Hepatocyte (in vitro differentiated cells): ENCODE measurements around the gene CCDC90B. TPM values are rescaled to one million over a fixed set of nuclear protein-coding genes. Genes with fewer than 3 reads are reported as not detected.

Source experiments
- DNase-seq: peaks from one replicate; pipeline ENCODE4 v3.0.0-alpha.2; 2016; ENCODE audit warnings: low spot score
- H2AFZ ChIP-seq: fragments of 200-600 bp; sonication (generic); 2 replicates; pipeline ENCODE4 v1.6.0; 2016; ENCODE audit warnings: antibody characterized with exemption, mild to moderate bottlenecking
- H3K27ac ChIP-seq: fragments of 200-600 bp; sonication (generic); 2 replicates; pipeline ENCODE4 v1.5.1; 2016; ENCODE audit warnings: mild to moderate bottlenecking
- H3K27me3 ChIP-seq: fragments of 200-600 bp; sonication (generic); 2 replicates; pipeline ENCODE4 v1.6.1; 2016
- H3K36me3 ChIP-seq: fragments of 200-600 bp; sonication (generic); replicated peaks from 2 replicates; pipeline ENCODE4 v1.5.1; 2016; ENCODE audit warnings: low read depth; ENCODE audit not compliant: insufficient read depth
- H3K4me1 ChIP-seq: fragments of 200-600 bp; sonication (generic); 2 replicates; pipeline ENCODE4 v1.5.1; 2016; ENCODE audit warnings: mild to moderate bottlenecking, moderate library complexity; ENCODE audit not compliant: insufficient read depth
- H3K4me2 ChIP-seq: fragments of 200-600 bp; sonication (generic); 2 replicates; pipeline ENCODE4 v1.6.0; 2016
- H3K4me3 ChIP-seq: fragments of 200-600 bp; sonication (generic); 2 replicates; pipeline ENCODE4 v1.5.1; 2016; ENCODE audit warnings: mild to moderate bottlenecking
- H3K79me2 ChIP-seq: fragments of 200-600 bp; sonication (generic); 2 replicates; pipeline ENCODE4 v1.6.0; 2017; ENCODE audit warnings: mild to moderate bottlenecking
- H3K9me2 ChIP-seq: fragments of 200-600 bp; sonication (generic); replicated peaks from 2 replicates; pipeline ENCODE4 v1.6.0; 2017; ENCODE audit warnings: mild to moderate bottlenecking; ENCODE audit not compliant: insufficient read depth
- H3K9me3 ChIP-seq: fragments of 200-600 bp; sonication (generic); 2 replicates; pipeline ENCODE4 v1.5.1; 2016; ENCODE audit warnings: low read depth, mild to moderate bottlenecking
- H4K20me1 ChIP-seq: fragments of 200-600 bp; sonication (generic); 2 replicates; pipeline ENCODE4 v1.6.0; 2016; ENCODE audit warnings: mild to moderate bottlenecking; ENCODE audit not compliant: insufficient read depth, poor library complexity, severe bottlenecking
- EZH2 ChIP-seq: fragments of 200-600 bp; sonication (generic); IDR thresholded peaks from 2 replicates; pipeline ENCODE4 v1.6.1; 2016; ENCODE audit warnings: antibody characterized with exemption, mild to moderate bottlenecking, borderline replicate concordance
- EZH2phosphoT487 ChIP-seq: fragments of 200-600 bp; sonication (generic); IDR thresholded peaks from one replicate; pipeline ENCODE4 v1.6.1; 2018; ENCODE audit warnings: antibody characterized with exemption, mild to moderate bottlenecking, low read depth, moderate library complexity; ENCODE audit not compliant: unreplicated experiment, severe bottlenecking
- WGBS: methylation state at CpG from one replicate; pipeline ENCODE4 v1.1.6; 2016; ENCODE audit warnings: low lambda C conversion rate; ENCODE audit errors: missing lambda C conversion rate; 5-methylcytosine and 5-hydroxymethylcytosine counted together
- polyA plus RNA-seq: library from polyadenylated mRNA; unstranded; fragments of >200 nt; fragmentation: Nextera tagmentation; extraction: Ambion mirVana; gene quantifications from 2 replicates; pipeline ENCODE4 v1.2.1, GENCODE V29; 2016
- total RNA-seq: library from RNA; depleted of rRNA; stranded (reverse); fragments of >200 nt; gene quantifications from 2 replicates; pipeline ENCODE4 v1.2.3, GENCODE V29; 2014
- TF ChIP-seq, protein P1 (sequence below): fragments of 200-600 bp; sonication (generic); IDR thresholded peaks from 2 replicates; pipeline ENCODE4 v1.5.1; 2016; ENCODE audit warnings: antibody characterized with exemption, mild to moderate bottlenecking; ENCODE audit not compliant: poor library complexity

CCDC90B gene
- total and polyA plus RNA-seq, 2 experiments from 2014 or later, result 42.4 to 47.8 TPM

- WGBS, result 79% methylated on average over 4 of the region's 4 CpGs
- Histone ChIP-seq H3K4me2 (no peak overlapping the region), H3K9me2 (no peaks in the 10 kb centered on the region), H3K4me1 (no peaks in the 10 kb centered on the region), H2AFZ (no peak overlapping the region), H3K36me3 (no peaks in the 10 kb centered on the region), H3K9me3 (no peaks in the 10 kb centered on the region), H3K27ac (no peak overlapping the region), H4K20me1 (no peaks in the 10 kb centered on the region), H3K27me3 (no peaks in the 10 kb centered on the region), H3K79me2 (no peaks in the 10 kb centered on the region), H3K4me3 (no peak overlapping the region)
- no peak for DNase-seq
- no peak for TF ChIP-seq EZH2
- TF ChIP-seq, protein P1, sequence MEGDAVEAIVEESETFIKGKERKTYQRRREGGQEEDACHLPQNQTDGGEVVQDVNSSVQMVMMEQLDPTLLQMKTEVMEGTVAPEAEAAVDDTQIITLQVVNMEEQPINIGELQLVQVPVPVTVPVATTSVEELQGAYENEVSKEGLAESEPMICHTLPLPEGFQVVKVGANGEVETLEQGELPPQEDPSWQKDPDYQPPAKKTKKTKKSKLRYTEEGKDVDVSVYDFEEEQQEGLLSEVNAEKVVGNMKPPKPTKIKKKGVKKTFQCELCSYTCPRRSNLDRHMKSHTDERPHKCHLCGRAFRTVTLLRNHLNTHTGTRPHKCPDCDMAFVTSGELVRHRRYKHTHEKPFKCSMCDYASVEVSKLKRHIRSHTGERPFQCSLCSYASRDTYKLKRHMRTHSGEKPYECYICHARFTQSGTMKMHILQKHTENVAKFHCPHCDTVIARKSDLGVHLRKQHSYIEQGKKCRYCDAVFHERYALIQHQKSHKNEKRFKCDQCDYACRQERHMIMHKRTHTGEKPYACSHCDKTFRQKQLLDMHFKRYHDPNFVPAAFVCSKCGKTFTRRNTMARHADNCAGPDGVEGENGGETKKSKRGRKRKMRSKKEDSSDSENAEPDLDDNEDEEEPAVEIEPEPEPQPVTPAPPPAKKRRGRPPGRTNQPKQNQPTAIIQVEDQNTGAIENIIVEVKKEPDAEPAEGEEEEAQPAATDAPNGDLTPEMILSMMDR, result no peak
- no peak for TF ChIP-seq EZH2phosphoT487
Observed at GRCh38 chr11:83293457-83293774, 7.2 kb upstream of the CCDC90B start.

- no peak overlapping the region for H2AFZ ChIP-seq
- H3K36me3 ChIP-seq, result no peaks in the 10 kb centered on the region
- TF ChIP-seq EZH2phosphoT487 (no peak), EZH2 (no peak)
- TF ChIP-seq, protein P1, result peak; percentile 74
- no peaks in the 10 kb centered on the region for H3K79me2 ChIP-seq
- no peaks in the 10 kb centered on the region for H3K9me2 ChIP-seq
- H3K4me1 ChIP-seq, result no peaks in the 10 kb centered on the region
- peak overlapping the region; percentile 67 for H3K4me2 ChIP-seq
- no peaks in the 10 kb centered on the region for H3K9me3 ChIP-seq
- H3K27ac ChIP-seq, result no peak overlapping the region
- WGBS, result 48% methylated on average over 7 of the region's 7 CpGs
- no peaks in the 10 kb centered on the region for H3K27me3 ChIP-seq
- no peak overlapping the region for H3K4me3 ChIP-seq
- H4K20me1 ChIP-seq, result no peaks in the 10 kb centered on the region
- DNase-seq, result peak; percentile 83
Observed at GRCh38 chr11:83292709-83293456, 6.7 kb upstream of the CCDC90B start.

DNA sequence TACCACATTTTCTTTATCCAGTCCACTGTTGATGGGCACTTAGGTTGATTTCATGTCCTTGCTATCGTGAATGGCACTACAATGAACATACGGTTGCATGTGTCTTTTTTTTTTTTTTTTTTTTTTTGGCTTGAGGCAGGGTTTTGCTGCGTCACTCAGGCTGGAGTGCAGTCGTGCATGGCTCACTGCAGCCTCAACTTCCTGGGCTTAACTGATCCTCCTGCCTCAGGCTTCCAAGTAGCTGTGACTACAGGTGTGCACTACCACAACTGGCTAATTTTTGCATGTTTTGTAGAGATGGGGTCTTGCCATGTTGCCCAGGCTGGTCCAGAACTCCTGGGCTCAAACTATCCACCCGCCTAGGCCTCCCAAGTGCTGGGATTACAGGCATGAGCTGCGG is 1.5 kb upstream of the CCDC90B start:
- H3K4me3 ChIP-seq, result no peak overlapping the region
- H3K9me2 ChIP-seq, result no peaks in the 10 kb centered on the region
- H3K9me3 ChIP-seq, result no peaks in the 10 kb centered on the region
- no peaks in the 10 kb centered on the region for H3K27me3 ChIP-seq
- DNase-seq, result no peak
- no peaks in the 10 kb centered on the region for H4K20me1 ChIP-seq
- 94% methylated on average over 6 of the region's 6 CpGs for WGBS
- H3K4me1 ChIP-seq, result peaks cover 8% of the 10 kb centered on the region
- H3K27ac ChIP-seq, result no peak overlapping the region
- H3K36me3 ChIP-seq, result no peaks in the 10 kb centered on the region
- H2AFZ ChIP-seq, result no peak overlapping the region
- H3K79me2 ChIP-seq, result peaks cover 27% of the 10 kb centered on the region
- TF ChIP-seq, protein P1, result no peak
- no peak for TF ChIP-seq EZH2
- TF ChIP-seq EZH2phosphoT487, result no peak
- H3K4me2 ChIP-seq, result no peak overlapping the region
